Tibial nerve (tissue), 4 donors: Measurements from ENCODE around the gene ANXA11. TPM values are rescaled to one million over a fixed set of nuclear protein-coding genes. Genes with fewer than 3 reads are reported as not detected.
A peak's percentile ranks its signal among the peaks of the same experiment; 100 is the strongest.

Source experiments
- DNase-seq, 2 donors: peaks; one replicate each; pipeline ENCODE4 v3.0.0-alpha.2; 2019; ENCODE audit warnings: low spot score in 2 of 2
- H3K27ac ChIP-seq, 4 donors: fragments of 200-600 bp; sonication (generic) in 3 of 4; one replicate each; pipeline ENCODE4 v1.5.1; 2017 to 2019; ENCODE audit warnings: mild to moderate bottlenecking in 1 of 4
- H3K27me3 ChIP-seq, 2 donors: fragments of 200-600 bp; sonication (generic) in 1 of 2; one replicate each; pipeline versions ENCODE4 v1.5.1 to v1.6.0; 2017 to 2019
- H3K36me3 ChIP-seq, 3 donors: fragments of 200-600 bp; sonication (generic); one replicate each; pipeline ENCODE4 v1.5.1; 2018 to 2019
- H3K4me1 ChIP-seq, 4 donors: fragments of 200-600 bp; sonication (generic) in 3 of 4; one replicate each; pipeline ENCODE4 v1.5.1; 2017 to 2019
- H3K4me3 ChIP-seq, 4 donors: fragments of 200-600 bp; sonication (generic) in 3 of 4; one replicate each; pipeline ENCODE4 v1.5.1; 2017 to 2019; ENCODE audit warnings: mild to moderate bottlenecking in 1 of 4, moderate library complexity in 1 of 4
- H3K9me3 ChIP-seq, 4 donors: fragments of 200-600 bp; sonication (generic) in 3 of 4; one replicate each; pipeline ENCODE4 v1.5.1; 2017 to 2019
- CTCF ChIP-seq, 5 experiments: fragments of 200-600 bp in 3 of 5; fragments of 450-650 bp in 2 of 5; sonication (generic) in 3 of 5; IDR thresholded peaks; one replicate each; pipeline ENCODE4 v1.5.1; 2016 to 2019; ENCODE audit warnings: antibody characterized with exemption in 5 of 5, mild to moderate bottlenecking in 3 of 5, moderate library complexity in 2 of 5
- EP300 ChIP-seq, 2 donors: sonication (generic); formaldehyde crosslinking; IDR thresholded peaks; one replicate each; pipeline ENCODE4 v1.6.1; 2017; ENCODE audit warnings: antibody characterized with exemption in 2 of 2, mild to moderate bottlenecking in 1 of 2
- POLR2A ChIP-seq, 2 donors: fragments of 450-650 bp; IDR thresholded peaks; one replicate each; pipeline ENCODE4 v1.6.1; 2017; ENCODE audit warnings: antibody characterized with exemption in 2 of 2, mild to moderate bottlenecking in 2 of 2, moderate library complexity in 2 of 2
- WGBS, 2 donors: methylation state at CpG; one replicate each; pipeline ENCODE4 v1.1.5; 2018; 5-methylcytosine and 5-hydroxymethylcytosine counted together
- total RNA-seq, 4 donors: library from RNA; depleted of rRNA; stranded (reverse); fragments of >200 nt; gene quantifications; one replicate each; pipeline ENCODE4 v1.1.0, GENCODE V29; 2016

The ANXA11 gene
- total RNA-seq, 4 donors from 2014 or later = 99.8 to 128 (median 113) TPM

- WGBS, 2 donors = 66 to 82% methylated on average over 5 to 13 of the region's 13 CpGs
- DNase-seq = no peak
- TF ChIP-seq POLR2A (IDR thresholded peaks at IDR 0.05) = no peak
- TF ChIP-seq CTCF (IDR thresholded peaks at IDR 0.05) = no peak
- TF ChIP-seq EP300 (IDR thresholded peaks at IDR 0.05) = no peak
- Histone ChIP-seq H3K27ac (peak overlapping the region in 3 of 4 donors; percentile 62 to 76 (median 67)), H3K4me1 (peaks cover 0 to 65% (median 36%) of the 10 kb centered on the region in 4 donors), H3K27me3 (no peaks in the 10 kb centered on the region), H3K9me3 (no peaks in the 10 kb centered on the region), H3K4me3 (no peak overlapping the region), H3K36me3 (no peaks in the 10 kb centered on the region)
Measured at GRCh38 chr10:80186364-80187012, 18.8 kb downstream of the ANXA11 start.

- Histone ChIP-seq H3K4me1 (peaks cover 0 to 65% (median 34%) of the 10 kb centered on the region in 4 donors), H3K36me3 (no peaks in the 10 kb centered on the region), H3K27me3 (no peaks in the 10 kb centered on the region), H3K9me3 (no peaks in the 10 kb centered on the region), H3K27ac (peak overlapping the region in 3 of 4 donors; percentile 62 to 76 (median 67)), H3K4me3 (no peak overlapping the region)
- TF ChIP-seq CTCF (IDR thresholded peaks at IDR 0.05) (no peak), POLR2A (IDR thresholded peaks at IDR 0.05) (no peak), EP300 (IDR thresholded peaks at IDR 0.05) (no peak)
- no peak for DNase-seq
- WGBS, 2 donors = 82 to 85% methylated on average over 5 of the region's 5 CpGs
Measured at GRCh38 chr10:80185578-80186299, 19.6 kb downstream of the ANXA11 start.

GRCh38 chr10:80184291-80184690 is 21.0 kb downstream of the ANXA11 start:
- Histone ChIP-seq H3K27ac (peak overlapping the region in 1 of 4 donors; percentile 23), H3K4me1 (peaks cover 0 to 72% (median 29%) of the 10 kb centered on the region in 4 donors), H3K27me3 (no peaks in the 10 kb centered on the region), H3K9me3 (no peaks in the 10 kb centered on the region), H3K4me3 (no peak overlapping the region), H3K36me3 (peaks cover 0 to 6% (median 0%) of the 10 kb centered on the region in 3 donors)
- 57 to 73% methylated on average over 4 of the region's 4 CpGs for WGBS, 2 donors
- no peak for TF ChIP-seq CTCF (IDR thresholded peaks at IDR 0.05)
- TF ChIP-seq POLR2A (IDR thresholded peaks at IDR 0.05) = no peak
- TF ChIP-seq EP300 (IDR thresholded peaks at IDR 0.05) = no peak
- no peak for DNase-seq

- no peaks in the 10 kb centered on the region for H3K27me3 ChIP-seq
- peaks cover 0 to 71% (median 25%) of the 10 kb centered on the region in 4 donors for H3K4me1 ChIP-seq
- H3K27ac ChIP-seq = no peak overlapping the region
- H3K4me3 ChIP-seq = no peak overlapping the region
- DNase-seq = no peak
- H3K36me3 ChIP-seq = peaks cover 0 to 6% (median 0%) of the 10 kb centered on the region in 3 donors
- WGBS, 2 donors = 61 to 68% methylated on average over 4 of the region's 4 CpGs
- TF ChIP-seq EP300 (IDR thresholded peaks at IDR 0.05) = no peak
- no peak for TF ChIP-seq CTCF (IDR thresholded peaks at IDR 0.05)
- no peak for TF ChIP-seq POLR2A (IDR thresholded peaks at IDR 0.05)
- no peaks in the 10 kb centered on the region for H3K9me3 ChIP-seq
Measured at GRCh38 chr10:80183436-80183835, 21.9 kb downstream of the ANXA11 start.

- peaks cover 0 to 6% (median 0%) of the 10 kb centered on the region in 3 donors for H3K36me3 ChIP-seq
- H3K4me1 ChIP-seq = peaks cover 0 to 71% (median 23%) of the 10 kb centered on the region in 4 donors
- no peak overlapping the region for H3K4me3 ChIP-seq
- H3K27ac ChIP-seq = no peak overlapping the region
- TF ChIP-seq CTCF (IDR thresholded peaks at IDR 0.05) = no peak
- no peak for TF ChIP-seq POLR2A (IDR thresholded peaks at IDR 0.05)
- TF ChIP-seq EP300 (IDR thresholded peaks at IDR 0.05) = no peak
- WGBS, 2 donors = 63 to 65% methylated on average over 6 of the region's 6 CpGs
- H3K9me3 ChIP-seq = no peaks in the 10 kb centered on the region
- no peak for DNase-seq
- no peaks in the 10 kb centered on the region for H3K27me3 ChIP-seq
Measured at GRCh38 chr10:80182986-80183385, 22.4 kb downstream of the ANXA11 start.
